H9 (cell line): Measurements from ENCODE around the gene GGT1. TPM values are rescaled to one million over a fixed set of nuclear protein-coding genes. Genes with fewer than 3 reads are reported as not detected.

Source experiments
- DNase-seq: peaks from one replicate; pipeline ENCODE4 v3.0.0-alpha.2; 2017
- H2AFZ ChIP-seq: one replicate; pipeline ENCODE4 v1.6.1; 2013; ENCODE audit warnings: mild to moderate bottlenecking, low read length, control low read depth, moderate library complexity
- H2AK5ac ChIP-seq: 2 replicates; pipeline ENCODE4 v1.6.1; 2013; ENCODE audit warnings: low read length, control low read depth, mixed read lengths; ENCODE audit not compliant: insufficient read length
- H2BK120ac ChIP-seq: one replicate; pipeline ENCODE4 v1.6.1; 2013; ENCODE audit warnings: low read depth, mild to moderate bottlenecking, low read length, control low read depth, inconsistent platforms; ENCODE audit not compliant: poor library complexity, severe bottlenecking
- H2BK12ac ChIP-seq: 2 replicates; pipeline ENCODE4 v1.6.1; 2013; ENCODE audit warnings: low read length, control low read depth, mixed read lengths, low read depth; ENCODE audit not compliant: insufficient read length
- H2BK15ac ChIP-seq: 2 replicates; pipeline ENCODE4 v1.6.1; 2013; ENCODE audit warnings: low read depth, low read length, control low read depth
- H2BK20ac ChIP-seq: one replicate; pipeline ENCODE4 v1.6.1; 2013; ENCODE audit warnings: low read depth, mild to moderate bottlenecking, low read length, control low read depth, inconsistent platforms; ENCODE audit not compliant: poor library complexity, severe bottlenecking
- H2BK5ac ChIP-seq: 2 replicates; pipeline ENCODE4 v1.6.1; 2013; ENCODE audit warnings: low read length, control low read depth, mixed read lengths; ENCODE audit not compliant: insufficient read length
- H3K14ac ChIP-seq: 2 replicates; pipeline ENCODE4 v1.6.1; 2013; ENCODE audit warnings: low read length, control low read depth; ENCODE audit not compliant: insufficient read depth
- H3K18ac ChIP-seq: 2 replicates; pipeline ENCODE4 v1.6.1; 2013; ENCODE audit warnings: low read depth, mild to moderate bottlenecking, mixed read lengths, low read length, control low read depth; ENCODE audit not compliant: insufficient read length
- H3K23ac ChIP-seq: 2 replicates; pipeline ENCODE4 v1.6.1; 2013; ENCODE audit warnings: low read length, control low read depth, mixed read lengths, low read depth; ENCODE audit not compliant: insufficient read length
- H3K23me2 ChIP-seq: 2 replicates; pipeline ENCODE4 v1.6.1; 2013; ENCODE audit warnings: low read depth, mild to moderate bottlenecking, mixed read lengths, low read length, control low read depth; ENCODE audit not compliant: insufficient read length, poor library complexity, severe bottlenecking
- H3K27ac ChIP-seq: 2 replicates; pipeline ENCODE4 v1.5.1; 2013; ENCODE audit warnings: low read length, control low read depth, mixed read lengths, low read depth; ENCODE audit not compliant: insufficient read length
- H3K27me3 ChIP-seq: 2 replicates; pipeline ENCODE4 v1.6.1; 2013; ENCODE audit warnings: low read length, control low read depth, inconsistent platforms; ENCODE audit not compliant: insufficient read depth
- H3K4ac ChIP-seq: 2 replicates; pipeline ENCODE4 v1.6.1; 2013; ENCODE audit warnings: low read depth, mild to moderate bottlenecking, control low read depth, inconsistent platforms, low read length, moderate library complexity
- H3K4me1 ChIP-seq: 2 replicates; pipeline ENCODE4 v1.6.1; 2013; ENCODE audit warnings: low read length, control low read depth, inconsistent platforms; ENCODE audit not compliant: insufficient read depth
- H3K4me2 ChIP-seq: 2 replicates; pipeline ENCODE4 v1.6.1; 2013; ENCODE audit warnings: low read length, control low read depth, mixed read lengths; ENCODE audit not compliant: insufficient read length, insufficient read depth
- H3K56ac ChIP-seq: 2 replicates; pipeline ENCODE4 v1.6.1; 2013; ENCODE audit warnings: low read depth, mild to moderate bottlenecking, mixed read lengths, low read length, control low read depth; ENCODE audit not compliant: insufficient read length
- H3K79me1 ChIP-seq: 2 replicates; pipeline ENCODE4 v1.6.1; 2013; ENCODE audit warnings: low read depth, mild to moderate bottlenecking, moderate library complexity, low read length, control low read depth, inconsistent platforms; ENCODE audit not compliant: insufficient read depth, poor library complexity, severe bottlenecking
- H3K79me2 ChIP-seq: 2 replicates; pipeline ENCODE4 v1.6.1; 2013; ENCODE audit warnings: low read length, control low read depth, inconsistent platforms; ENCODE audit not compliant: insufficient read depth
- H3K9ac ChIP-seq: 2 replicates; pipeline ENCODE4 v1.6.1; 2013; ENCODE audit warnings: low read length, control low read depth, mixed read lengths; ENCODE audit not compliant: insufficient read length; ENCODE audit errors: extremely low read depth
- H3K9me3 ChIP-seq: one replicate; pipeline ENCODE4 v1.6.1; 2013; ENCODE audit warnings: low read depth, low read length, inconsistent platforms; ENCODE audit not compliant: control insufficient read depth
- H3T11ph ChIP-seq: one replicate; pipeline ENCODE4 v1.6.1; 2013; ENCODE audit warnings: mild to moderate bottlenecking, low read length, control low read depth, inconsistent platforms
- H4K20me1 ChIP-seq: one replicate; pipeline ENCODE4 v1.6.1; 2013; ENCODE audit not compliant: control insufficient read depth, insufficient read length, insufficient read depth
- H4K5ac ChIP-seq: 2 replicates; pipeline ENCODE4 v1.6.1; 2013; ENCODE audit warnings: low read depth, mild to moderate bottlenecking, mixed read lengths, low read length, control low read depth; ENCODE audit not compliant: insufficient read length
- H4K8ac ChIP-seq: replicated peaks from 2 replicates; pipeline ENCODE4 v1.6.1; 2013; ENCODE audit warnings: low read length, control low read depth, mixed read lengths, low read depth; ENCODE audit not compliant: insufficient read length
- H4K91ac ChIP-seq: 2 replicates; pipeline ENCODE4 v1.6.1; 2013; ENCODE audit warnings: low read depth, mild to moderate bottlenecking, moderate library complexity, mixed read lengths, low read length, control low read depth; ENCODE audit not compliant: insufficient read length
- H3K27ac Mint-ChIP-seq, 3 experiments: 2 replicates in 2 of 3; 3 replicates in 1 of 3; pipeline ENCODE4 v1.8.0; 2020 to 2021; ENCODE audit warnings: mixed read lengths in 3 of 3, mild to moderate bottlenecking in 1 of 3, moderate library complexity in 1 of 3
- H3K27me3 Mint-ChIP-seq: 2 replicates; pipeline ENCODE4 v1.8.0; 2021; ENCODE audit warnings: low read depth, mild to moderate bottlenecking, moderate library complexity, mixed read lengths
- H3K36me3 Mint-ChIP-seq, 3 experiments: 2 replicates in 2 of 3; 3 replicates in 1 of 3; pipeline ENCODE4 v1.8.0; 2020 to 2021; ENCODE audit warnings: low read depth in 3 of 3, mixed read lengths in 3 of 3; ENCODE audit not compliant: insufficient read depth in 1 of 3
- H3K4me1 Mint-ChIP-seq, 2 experiments: 2 replicates each; pipeline ENCODE4 v1.8.0; 2020; ENCODE audit warnings: mixed read lengths in 2 of 2
- H3K4me3 Mint-ChIP-seq, 2 experiments: 2 replicates in 1 of 2; 3 replicates in 1 of 2; pipeline ENCODE4 v1.8.0; 2020 to 2021; ENCODE audit warnings: mild to moderate bottlenecking in 2 of 2, mixed read lengths in 2 of 2, moderate library complexity in 1 of 2
- H3K9me3 Mint-ChIP-seq, 2 experiments: 2 replicates in 1 of 2; 3 replicates in 1 of 2; pipeline ENCODE4 v1.8.0; 2020; ENCODE audit warnings: mild to moderate bottlenecking in 2 of 2, mixed read lengths in 2 of 2, moderate library complexity in 1 of 2
- CTCF ChIP-seq: fragments of 200-600 bp; sonication (generic); conservative IDR thresholded peaks from 3 replicates; pipeline ENCODE4 v1.8.0; 2021; ENCODE audit warnings: antibody characterized with exemption, mild to moderate bottlenecking
- WGBS: extraction: QIAGEN DNeasy Blood & Tissue Kit; methylation state at CpG from one replicate; pipeline ENCODE4 v1.1.7; 2013; ENCODE audit warnings: missing lambda C conversion rate, low lambda C conversion rate, mixed read lengths; ENCODE audit not compliant: insufficient read length; ENCODE audit errors: extremely low coverage; 5-methylcytosine and 5-hydroxymethylcytosine counted together
- total RNA-seq: library from RNA; stranded (reverse); gene quantifications from 2 replicates; pipeline ENCODE4 v1.2.1, GENCODE V29; 2021

GGT1 gene
- total RNA-seq, 1 experiment from 2014 or later: 20.5 TPM

- H3K4ac ChIP-seq: no peak overlapping the region
- no peak overlapping the region for H4K8ac ChIP-seq
- no peak overlapping the region for H2AFZ ChIP-seq
- no peak overlapping the region for H3K27ac Mint-ChIP-seq
- H3K23me2 ChIP-seq: no peaks in the 10 kb centered on the region
- H3T11ph ChIP-seq: no peak overlapping the region
- H3K56ac ChIP-seq: no peak overlapping the region
- H4K5ac ChIP-seq: no peak overlapping the region
- H3K18ac ChIP-seq: no peak overlapping the region
- H3K23ac ChIP-seq: no peak overlapping the region
- no peak overlapping the region for H2BK12ac ChIP-seq
- H3K4me1 Mint-ChIP-seq: peaks cover 0 to 2% of the 10 kb centered on the region in 2 experiments; a peak in 1 of 4 replicates
- no peaks in the 10 kb centered on the region for H4K20me1 ChIP-seq
- H3K79me2 ChIP-seq: no peaks in the 10 kb centered on the region
- H2AK5ac ChIP-seq: no peak overlapping the region
- no peak overlapping the region for H2BK5ac ChIP-seq
- peaks cover 0 to 8% (median 7%) of the 10 kb centered on the region in 3 experiments; a peak in 3 of 7 replicates for H3K36me3 Mint-ChIP-seq
- H3K27me3 Mint-ChIP-seq: no peaks in the 10 kb centered on the region; the same call in 1 of the 2 replicates
- no CpG with 5 or more reads among the region's 24 CpGs for WGBS
- no peaks in the 10 kb centered on the region for H3K9me3 ChIP-seq
- TF ChIP-seq CTCF: no peak
- no peak overlapping the region; the same call in 1 of the 2 replicates for H3K14ac ChIP-seq
- no peaks in the 10 kb centered on the region for H3K79me1 ChIP-seq
- no peaks in the 10 kb centered on the region for H3K27me3 ChIP-seq
- H2BK15ac ChIP-seq: no peak overlapping the region
- no peak overlapping the region for H2BK120ac ChIP-seq
- H2BK20ac ChIP-seq: no peak overlapping the region
- no peak overlapping the region for H3K4me3 Mint-ChIP-seq
- H3K9me3 Mint-ChIP-seq: no peaks in the 10 kb centered on the region
- no peaks in the 10 kb centered on the region for H3K4me1 ChIP-seq
- H4K91ac ChIP-seq: no peak overlapping the region
- H3K4me2 ChIP-seq: no peak overlapping the region
- DNase-seq: no peak
- no peak overlapping the region for H3K27ac ChIP-seq
- H3K9ac ChIP-seq: no peak overlapping the region
These were observed 17.0 kb upstream of the GGT1 start for GRCh38 chr22:24585927-24586546.
